Skeletal muscle satellite cell (primary cell): ENCODE measurements around the gene LRCH1.

Experiments used
- H3K27me3 ChIP-seq: 2 replicates; pipeline ENCODE4 v1.7.0; 2013; ENCODE audit warnings: low read length; ENCODE audit not compliant: control insufficient read depth, insufficient read depth
- H3K36me3 ChIP-seq: 2 replicates; pipeline ENCODE4 v1.7.0; 2013; ENCODE audit warnings: mild to moderate bottlenecking, control low read depth, low read length; ENCODE audit not compliant: insufficient read depth
- H3K4me1 ChIP-seq: 2 replicates; pipeline ENCODE4 v1.7.0; 2013; ENCODE audit warnings: low read length; ENCODE audit not compliant: control insufficient read depth, insufficient read depth
- H3K4me2 ChIP-seq: 2 replicates; pipeline ENCODE4 v1.7.0; 2013; ENCODE audit warnings: mild to moderate bottlenecking, low read length
- H3K4me3 ChIP-seq: 2 replicates; pipeline ENCODE4 v1.7.0; 2013; ENCODE audit warnings: low read length
- H3K9ac ChIP-seq: 2 replicates; pipeline ENCODE4 v1.7.0; 2013; ENCODE audit warnings: mild to moderate bottlenecking, low read depth, low read length, moderate library complexity
- H3K9me3 ChIP-seq: replicated peaks from 2 replicates; pipeline ENCODE4 v1.7.0; 2013; ENCODE audit warnings: mild to moderate bottlenecking, control low read depth, low read length

LRCH1 gene

GRCh38 chr13:46739447-46740098 lies 186.6 kb downstream of the LRCH1 start:
- H3K4me3 ChIP-seq, result no peak overlapping the region
- H3K9ac ChIP-seq, result no peak overlapping the region
- H3K4me2 ChIP-seq, result no peak overlapping the region
- no peaks in the 10 kb centered on the region for H3K9me3 ChIP-seq
- peaks cover 17% of the 10 kb centered on the region for H3K36me3 ChIP-seq
- H3K27me3 ChIP-seq, result no peaks in the 10 kb centered on the region
- H3K4me1 ChIP-seq, result peaks cover 10% of the 10 kb centered on the region

GRCh38 chr13:46743191-46743590 lies 190.2 kb downstream of the LRCH1 start:
- Histone ChIP-seq H3K4me2 (peak overlapping the region; percentile 7), H3K4me1 (peaks cover 10% of the 10 kb centered on the region), H3K27me3 (no peaks in the 10 kb centered on the region), H3K9me3 (no peaks in the 10 kb centered on the region), H3K4me3 (no peak overlapping the region), H3K9ac (no peak overlapping the region), H3K36me3 (peaks cover 17% of the 10 kb centered on the region)

GRCh38 chr13:46745062-46745461 lies 192.1 kb downstream of the LRCH1 start:
- Histone ChIP-seq H3K27me3 (no peaks in the 10 kb centered on the region), H3K4me1 (peaks cover 17% of the 10 kb centered on the region), H3K4me3 (no peak overlapping the region), H3K9ac (no peak overlapping the region), H3K4me2 (no peak overlapping the region), H3K9me3 (no peaks in the 10 kb centered on the region), H3K36me3 (peaks cover 23% of the 10 kb centered on the region)

- H3K4me3 ChIP-seq, result no peak overlapping the region
- no peak overlapping the region for H3K9ac ChIP-seq
- no peak overlapping the region for H3K4me2 ChIP-seq
- no peaks in the 10 kb centered on the region for H3K9me3 ChIP-seq
- H3K27me3 ChIP-seq, result no peaks in the 10 kb centered on the region
- peaks cover 22% of the 10 kb centered on the region for H3K4me1 ChIP-seq
- H3K36me3 ChIP-seq, result peaks cover 23% of the 10 kb centered on the region
Measured at GRCh38 chr13:46745706-46746105, 192.7 kb downstream of the LRCH1 start.

- no peak overlapping the region for H3K4me3 ChIP-seq
- no peak overlapping the region for H3K9ac ChIP-seq
- H3K36me3 ChIP-seq, result peaks cover 14% of the 10 kb centered on the region
- H3K9me3 ChIP-seq, result no peaks in the 10 kb centered on the region
- H3K4me1 ChIP-seq, result peaks cover 34% of the 10 kb centered on the region
- H3K27me3 ChIP-seq, result no peaks in the 10 kb centered on the region
- no peak overlapping the region for H3K4me2 ChIP-seq
Measured at GRCh38 chr13:46747031-46747820, 194.3 kb downstream of the LRCH1 start.

- no peak overlapping the region for H3K4me2 ChIP-seq
- no peaks in the 10 kb centered on the region for H3K27me3 ChIP-seq
- H3K9ac ChIP-seq, result no peak overlapping the region
- H3K9me3 ChIP-seq, result no peaks in the 10 kb centered on the region
- H3K4me3 ChIP-seq, result no peak overlapping the region
- peaks cover 14% of the 10 kb centered on the region for H3K36me3 ChIP-seq
- H3K4me1 ChIP-seq, result peaks cover 28% of the 10 kb centered on the region
Measured at GRCh38 chr13:46748300-46748699, 195.3 kb downstream of the LRCH1 start.

GRCh38 chr13:46749951-46750350 lies 197.0 kb downstream of the LRCH1 start:
- H3K4me3 ChIP-seq, result no peak overlapping the region
- H3K9me3 ChIP-seq, result no peaks in the 10 kb centered on the region
- H3K36me3 ChIP-seq, result peaks cover 9% of the 10 kb centered on the region
- no peak overlapping the region for H3K4me2 ChIP-seq
- no peaks in the 10 kb centered on the region for H3K27me3 ChIP-seq
- H3K4me1 ChIP-seq, result peaks cover 24% of the 10 kb centered on the region
- H3K9ac ChIP-seq, result no peak overlapping the region

- no peak overlapping the region for H3K9ac ChIP-seq
- no peak overlapping the region for H3K4me2 ChIP-seq
- peaks cover 9% of the 10 kb centered on the region for H3K36me3 ChIP-seq
- peaks cover 30% of the 10 kb centered on the region for H3K4me1 ChIP-seq
- no peak overlapping the region for H3K4me3 ChIP-seq
- H3K27me3 ChIP-seq, result no peaks in the 10 kb centered on the region
- H3K9me3 ChIP-seq, result no peaks in the 10 kb centered on the region
Measured at GRCh38 chr13:46751811-46752635, 199.1 kb downstream of the LRCH1 start.

GRCh38 chr13:46753137-46753536 lies 200.2 kb downstream of the LRCH1 start:
- peaks cover 9% of the 10 kb centered on the region for H3K36me3 ChIP-seq
- H3K4me1 ChIP-seq, result peaks cover 35% of the 10 kb centered on the region
- H3K9ac ChIP-seq, result no peak overlapping the region
- H3K4me2 ChIP-seq, result no peak overlapping the region
- H3K9me3 ChIP-seq, result no peaks in the 10 kb centered on the region
- no peaks in the 10 kb centered on the region for H3K27me3 ChIP-seq
- no peak overlapping the region for H3K4me3 ChIP-seq

GRCh38 chr13:46753917-46754316 lies 200.9 kb downstream of the LRCH1 start:
- Histone ChIP-seq H3K27me3 (no peaks in the 10 kb centered on the region), H3K4me3 (no peak overlapping the region), H3K4me1 (peaks cover 35% of the 10 kb centered on the region), H3K36me3 (peaks cover 2% of the 10 kb centered on the region), H3K9me3 (no peaks in the 10 kb centered on the region), H3K4me2 (no peak overlapping the region), H3K9ac (no peak overlapping the region)

- Histone ChIP-seq H3K4me2 (no peak overlapping the region), H3K36me3 (no peaks in the 10 kb centered on the region), H3K27me3 (no peaks in the 10 kb centered on the region), H3K4me1 (peaks cover 33% of the 10 kb centered on the region), H3K4me3 (no peak overlapping the region), H3K9ac (no peak overlapping the region), H3K9me3 (no peaks in the 10 kb centered on the region)
Measured at GRCh38 chr13:46754812-46755211, 201.8 kb downstream of the LRCH1 start.
